GM12864 (cell line): ENCODE results near the gene RNF5.

Source experiments
- DNase-seq: peaks from one replicate; pipeline ENCODE4 v3.0.0-alpha.2; 2011; ENCODE audit warnings: low read depth
- H3K4me3 ChIP-seq: 2 replicates; pipeline ENCODE4 v1.5.1; 2011; ENCODE audit warnings: mild to moderate bottlenecking, low read depth, low read length, control low read depth
- CTCF ChIP-seq: IDR thresholded peaks from 2 replicates; pipeline ENCODE4 v1.5.1; 2011; ENCODE audit warnings: low read depth, mild to moderate bottlenecking, moderate library complexity, low read length, control low read depth, inconsistent platforms; ENCODE audit errors: missing control alignments

RNF5 gene

DNA sequence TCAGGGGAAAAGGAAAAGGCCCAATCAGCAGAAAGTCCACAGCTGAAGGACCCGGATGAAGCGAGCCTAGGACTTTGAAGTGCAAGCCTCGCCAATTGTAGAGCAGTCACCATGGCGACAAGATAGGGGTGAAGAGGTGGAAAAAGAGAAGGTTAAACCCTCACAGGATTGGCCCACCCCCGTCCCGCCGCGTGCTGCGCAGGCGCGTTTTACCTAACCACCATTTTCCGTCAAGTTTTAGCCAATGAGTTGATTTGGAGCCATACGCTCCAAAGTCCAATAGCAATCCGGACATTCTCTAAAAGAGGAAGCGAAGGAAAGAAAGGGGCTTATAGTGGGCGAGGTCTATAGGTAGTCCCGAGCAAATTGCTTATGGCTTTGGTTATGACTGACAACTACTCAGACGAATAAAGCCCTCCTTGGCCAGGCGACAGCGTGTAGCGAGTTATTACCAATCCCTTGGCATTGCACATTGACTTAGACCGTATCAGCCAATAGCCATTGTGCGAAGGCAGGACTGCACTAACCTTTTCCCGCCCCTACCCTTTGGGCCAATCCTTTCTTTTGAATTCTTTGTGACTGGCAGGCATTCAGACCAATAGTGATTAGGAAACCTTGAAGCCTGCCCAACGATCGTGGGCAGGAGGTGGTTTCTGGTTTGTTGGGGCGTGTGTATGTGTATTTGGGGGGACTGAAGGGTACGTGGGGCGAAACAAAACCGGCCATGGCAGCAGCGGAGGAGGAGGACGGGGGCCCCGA, at the start of gene RNF5:
TSS of gene RNF5 (plus strand) at position 618 of the 759 bp plus-strand sequence. CDS start at position 725, 107 bp downstream.
- peak; percentile 100 for DNase-seq
- H3K4me3 ChIP-seq: peak within 1 kb of the TSS; percentile 83
- no peak for TF ChIP-seq CTCF

DNA sequence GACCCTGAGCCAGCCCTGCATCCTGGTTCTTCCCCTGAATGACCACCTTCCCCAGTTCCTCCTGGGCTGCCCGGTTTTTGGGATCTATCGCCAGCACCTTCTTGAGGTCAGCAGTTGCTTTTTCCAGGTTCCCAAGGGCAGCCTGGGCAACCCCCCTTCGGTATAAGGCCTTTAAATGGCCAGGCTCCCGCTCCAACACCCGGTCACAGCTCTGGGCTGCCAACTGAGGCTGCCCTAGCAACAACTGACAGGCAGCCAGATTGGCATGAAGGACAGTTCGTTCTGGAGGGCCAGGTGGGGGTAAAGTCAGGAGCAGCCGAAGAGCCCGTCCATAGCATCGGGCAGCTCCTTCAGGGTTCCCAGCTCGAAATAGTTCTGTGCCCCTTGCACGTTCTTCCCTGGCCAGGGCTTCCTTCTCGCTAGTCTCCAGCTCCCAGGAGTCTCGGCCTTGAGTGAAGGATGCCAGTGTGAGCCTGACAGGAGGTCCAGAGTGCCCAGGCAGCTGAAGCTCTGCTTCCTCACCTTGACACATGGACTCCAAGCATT, 49.4 kb upstream of the RNF5 start:
- H3K4me3 ChIP-seq: peak overlapping the region; percentile 99
- no peak for DNase-seq
- no peak for TF ChIP-seq CTCF

GRCh38 chr6:32129297-32130088, 48.7 kb upstream of the RNF5 start:
- no peak for DNase-seq

GRCh38 chr6:32131439-32131948, 46.7 kb upstream of the RNF5 start:
- DNase-seq: no peak
- no peak for TF ChIP-seq CTCF

More at GRCh38 chr6:32129297-32130088, 48.7 kb upstream of the RNF5 start:
- H3K4me3 ChIP-seq: peak overlapping the region; percentile 99
- TF ChIP-seq CTCF: no peak

GRCh38 chr6:32132110-32132509, 46.1 kb upstream of the RNF5 start:
- no peak for TF ChIP-seq CTCF
- H3K4me3 ChIP-seq: no peak overlapping the region
- DNase-seq: no peak

More at GRCh38 chr6:32131439-32131948, 46.7 kb upstream of the RNF5 start:
- H3K4me3 ChIP-seq: no peak overlapping the region

DNA sequence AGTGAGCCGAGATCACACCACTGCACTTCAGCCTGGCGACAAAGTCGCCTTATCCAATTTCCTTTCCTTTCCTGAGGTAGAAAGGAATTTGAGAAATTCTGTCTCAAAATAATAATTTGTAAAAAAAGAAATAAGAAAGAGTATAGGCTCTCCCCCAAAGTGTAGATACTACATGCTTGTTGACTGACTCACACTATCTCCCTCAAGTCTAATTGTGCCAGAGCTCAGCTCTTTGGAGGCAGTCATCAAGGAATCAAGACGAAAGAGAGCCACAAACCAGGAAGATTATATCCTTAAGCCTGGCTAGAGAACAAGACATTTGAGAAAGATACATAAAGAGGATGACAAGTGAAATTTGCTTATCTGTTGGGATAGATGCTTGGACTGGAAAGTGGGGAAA, 44.4 kb upstream of the RNF5 start:
- no peak for TF ChIP-seq CTCF
- no peak overlapping the region for H3K4me3 ChIP-seq
- no peak for DNase-seq
